SJSA1 (cell line): ENCODE results near the gene GVQW3. TPM values are rescaled to one million over a fixed set of nuclear protein-coding genes. Genes with fewer than 3 reads are reported as not detected.
A peak's percentile ranks its signal among the peaks of the same experiment; 100 is the strongest.
"Not testable (repeated sequence)": the region's sequence is repeated elsewhere in the genome, so short reads cannot be mapped to it uniquely, and the experiment has no call there.

Experiments used
- DNase-seq, 2 experiments: peaks; one replicate each; pipeline ENCODE4 v3.0.0-alpha.2; 2015 to 2020; ENCODE audit warnings: low spot score in 2 of 2, low read depth in 1 of 2
- H3K27ac ChIP-seq: fragments of 250-450 bp; sonication (Bioruptor Pico); 2 replicates; pipeline ENCODE4 v1.5.1; 2020; ENCODE audit warnings: mild to moderate bottlenecking, moderate library complexity
- H3K27me3 ChIP-seq: fragments of 250-450 bp; sonication (Bioruptor Pico); replicated peaks from 2 replicates; pipeline ENCODE4 v1.5.1; 2020; ENCODE audit warnings: mild to moderate bottlenecking, moderate library complexity
- H3K36me3 ChIP-seq: fragments of 250-450 bp; sonication (Bioruptor Pico); 2 replicates; pipeline ENCODE4 v1.5.1; 2020; ENCODE audit warnings: mild to moderate bottlenecking
- H3K4me1 ChIP-seq: fragments of 250-450 bp; sonication (Bioruptor Pico); replicated peaks from 2 replicates; pipeline ENCODE4 v1.6.1; 2021; ENCODE audit warnings: mild to moderate bottlenecking
- H3K4me3 ChIP-seq: fragments of 250-450 bp; sonication (Bioruptor Pico); 2 replicates; pipeline ENCODE4 v1.5.1; 2020; ENCODE audit warnings: mild to moderate bottlenecking
- H3K9me3 ChIP-seq: fragments of 250-450 bp; sonication (Bioruptor Pico); replicated peaks from 2 replicates; pipeline ENCODE4 v1.5.1; 2020; ENCODE audit warnings: mild to moderate bottlenecking
- total RNA-seq: library from RNA; depleted of rRNA; stranded (reverse); fragments of >200 nt; shearing (Covaris generic); gene quantifications from 2 replicates; pipeline ENCODE4 v1.2.3, GENCODE V29; 2014

Gene GVQW3
- total RNA-seq, 1 experiment from 2014 or later: 0.16 TPM

- Histone ChIP-seq H3K4me1 (no peaks in the 10 kb centered on the region), H3K36me3 (no peaks in the 10 kb centered on the region), H3K9me3 (no peaks in the 10 kb centered on the region), H3K4me3 (no peak overlapping the region), H3K27me3 (no peaks in the 10 kb centered on the region), H3K27ac (no peak overlapping the region)
- DNase-seq: no peak
Measured at GRCh38 chr11:76397383-76397782, 16.3 kb downstream of the GVQW3 start.

GRCh38 chr11:76400967-76401366 is 19.8 kb downstream of the GVQW3 start:
- Histone ChIP-seq H3K27me3 (no peaks in the 10 kb centered on the region), H3K4me3 (no peak overlapping the region), H3K36me3 (no peaks in the 10 kb centered on the region), H3K4me1 (no peaks in the 10 kb centered on the region), H3K9me3 (no peaks in the 10 kb centered on the region), H3K27ac (no peak overlapping the region)
- no peak for DNase-seq

GRCh38 chr11:76401484-76401883 is 20.4 kb downstream of the GVQW3 start:
- H3K4me1 ChIP-seq, H3K4me3 ChIP-seq, H3K27me3 ChIP-seq, H3K27ac ChIP-seq, H3K36me3 ChIP-seq, H3K9me3 ChIP-seq, DNase-seq: not testable (repeated sequence)

- Histone ChIP-seq H3K9me3 (no peaks in the 10 kb centered on the region), H3K4me1 (no peaks in the 10 kb centered on the region), H3K27ac (no peak overlapping the region), H3K27me3 (no peaks in the 10 kb centered on the region), H3K4me3 (no peak overlapping the region), H3K36me3 (no peaks in the 10 kb centered on the region)
- DNase-seq: no peak
Measured at GRCh38 chr11:76406359-76406758, 25.2 kb downstream of the GVQW3 start.

- no peak for DNase-seq
- Histone ChIP-seq H3K27me3 (no peaks in the 10 kb centered on the region), H3K4me1 (no peaks in the 10 kb centered on the region), H3K9me3 (no peaks in the 10 kb centered on the region), H3K27ac (no peak overlapping the region), H3K36me3 (no peaks in the 10 kb centered on the region), H3K4me3 (no peak overlapping the region)
Measured at GRCh38 chr11:76408171-76408965, 27.2 kb downstream of the GVQW3 start.

- Histone ChIP-seq H3K4me1 (no peaks in the 10 kb centered on the region), H3K27me3 (no peaks in the 10 kb centered on the region), H3K36me3 (no peaks in the 10 kb centered on the region), H3K4me3 (no peak overlapping the region), H3K9me3 (no peaks in the 10 kb centered on the region), H3K27ac (no peak overlapping the region)
- no peak for DNase-seq
Measured at GRCh38 chr11:76410851-76411357, 29.8 kb downstream of the GVQW3 start.

- Histone ChIP-seq H3K27ac (no peak overlapping the region), H3K4me1 (no peaks in the 10 kb centered on the region), H3K36me3 (no peaks in the 10 kb centered on the region), H3K9me3 (no peaks in the 10 kb centered on the region), H3K4me3 (no peak overlapping the region), H3K27me3 (no peaks in the 10 kb centered on the region)
- no peak for DNase-seq
Measured at GRCh38 chr11:76415073-76415472, 34.0 kb downstream of the GVQW3 start.

GRCh38 chr11:76419896-76420295 is 38.8 kb downstream of the GVQW3 start:
- Histone ChIP-seq H3K4me1 (no peaks in the 10 kb centered on the region), H3K36me3 (no peaks in the 10 kb centered on the region), H3K4me3 (no peak overlapping the region), H3K9me3 (no peaks in the 10 kb centered on the region), H3K27me3 (no peaks in the 10 kb centered on the region), H3K27ac (no peak overlapping the region)
- no peak for DNase-seq

GRCh38 chr11:76424379-76424778 is 43.3 kb downstream of the GVQW3 start:
- no peak overlapping the region for H3K27ac ChIP-seq
- no peaks in the 10 kb centered on the region for H3K9me3 ChIP-seq
- no peak overlapping the region for H3K4me3 ChIP-seq
- DNase-seq: no peak
- H3K36me3 ChIP-seq: no peaks in the 10 kb centered on the region
- no peaks in the 10 kb centered on the region for H3K27me3 ChIP-seq
- H3K4me1 ChIP-seq: no peaks in the 10 kb centered on the region

GRCh38 chr11:76424891-76425290 is 43.8 kb downstream of the GVQW3 start:
- H3K36me3 ChIP-seq: no peaks in the 10 kb centered on the region
- no peaks in the 10 kb centered on the region for H3K27me3 ChIP-seq
- no peaks in the 10 kb centered on the region for H3K9me3 ChIP-seq
- no peak for DNase-seq
- H3K4me3 ChIP-seq: no peak overlapping the region
- no peaks in the 10 kb centered on the region for H3K4me1 ChIP-seq
- no peak overlapping the region for H3K27ac ChIP-seq

- DNase-seq: no peak
- Histone ChIP-seq H3K36me3 (no peaks in the 10 kb centered on the region), H3K4me3 (no peak overlapping the region), H3K4me1 (no peaks in the 10 kb centered on the region), H3K27ac (no peak overlapping the region), H3K9me3 (no peaks in the 10 kb centered on the region), H3K27me3 (no peaks in the 10 kb centered on the region)
Measured at GRCh38 chr11:76426660-76427059, 45.5 kb downstream of the GVQW3 start.

- no peak overlapping the region for H3K4me3 ChIP-seq
- H3K36me3 ChIP-seq: no peaks in the 10 kb centered on the region
- no peak overlapping the region for H3K27ac ChIP-seq
- H3K27me3 ChIP-seq: no peaks in the 10 kb centered on the region
- no peak for DNase-seq
- no peaks in the 10 kb centered on the region for H3K4me1 ChIP-seq
- no peaks in the 10 kb centered on the region for H3K9me3 ChIP-seq
Measured at GRCh38 chr11:76436020-76436419, 54.9 kb downstream of the GVQW3 start.

GRCh38 chr11:76443268-76443980 is 62.3 kb downstream of the GVQW3 start:
- peak overlapping the region; percentile 65 for H3K4me3 ChIP-seq
- peaks cover 6% of the 10 kb centered on the region for H3K36me3 ChIP-seq
- H3K27me3 ChIP-seq: no peaks in the 10 kb centered on the region
- peaks cover 8% of the 10 kb centered on the region; the same call in 1 of the 2 replicates for H3K4me1 ChIP-seq
- peak overlapping the region; percentile 80 for H3K27ac ChIP-seq
- peak in 1 of 2 experiments; percentile 3 for DNase-seq
- H3K9me3 ChIP-seq: no peaks in the 10 kb centered on the region

GRCh38 chr11:76444065-76444383 is 62.9 kb downstream of the GVQW3 start:
- Histone ChIP-seq H3K27me3 (no peaks in the 10 kb centered on the region), H3K4me3 (peak overlapping the region; percentile 65), H3K27ac (peak overlapping the region; percentile 80), H3K4me1 (peaks cover 8% of the 10 kb centered on the region; the same call in 1 of the 2 replicates), H3K9me3 (no peaks in the 10 kb centered on the region), H3K36me3 (peaks cover 7% of the 10 kb centered on the region)
- no peak for DNase-seq
